Measurements from ENCODE around the gene C17orf75.
A peak's percentile ranks its signal among the peaks of the same experiment; 100 is the strongest.
"Not testable (repeated sequence)": the region's sequence is repeated elsewhere in the genome, so short reads cannot be mapped to it uniquely, and the experiment has no call there.

Gene C17orf75

DNA sequence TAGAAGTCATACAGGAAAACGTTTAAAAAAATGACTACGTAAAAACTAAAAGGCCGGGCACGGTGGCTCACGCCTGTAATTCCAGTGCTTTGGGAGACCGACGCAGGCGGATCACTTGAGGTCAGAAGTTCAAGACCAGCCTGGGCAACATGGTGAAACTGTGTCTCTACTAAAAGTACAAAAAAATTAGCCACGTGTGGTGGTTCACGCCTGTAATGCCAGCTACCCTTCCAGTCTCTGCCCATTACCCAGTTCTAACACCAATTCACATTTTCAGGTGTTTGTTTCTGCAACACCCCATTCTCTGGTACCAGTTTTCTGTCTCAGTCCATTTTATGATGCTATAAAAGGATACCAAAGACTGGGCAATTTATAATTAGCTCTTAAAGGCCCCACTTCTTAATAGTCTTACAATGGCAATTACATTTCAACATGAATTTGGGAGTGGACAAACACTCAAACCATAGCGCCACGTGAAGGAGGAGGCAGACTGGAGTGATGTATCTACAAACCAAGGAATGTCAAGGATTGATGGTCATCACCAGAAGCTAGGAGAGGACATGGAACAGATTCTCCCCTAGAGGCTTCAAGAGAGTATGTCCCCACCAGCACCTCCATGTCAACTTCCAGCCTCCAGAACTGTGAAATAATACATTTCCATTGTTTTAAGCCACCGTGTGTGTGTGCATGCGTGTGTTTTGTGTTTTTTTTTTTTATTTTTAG lies 791 bp upstream of the C17orf75 start:
- DNase-seq: no peak

DNA sequence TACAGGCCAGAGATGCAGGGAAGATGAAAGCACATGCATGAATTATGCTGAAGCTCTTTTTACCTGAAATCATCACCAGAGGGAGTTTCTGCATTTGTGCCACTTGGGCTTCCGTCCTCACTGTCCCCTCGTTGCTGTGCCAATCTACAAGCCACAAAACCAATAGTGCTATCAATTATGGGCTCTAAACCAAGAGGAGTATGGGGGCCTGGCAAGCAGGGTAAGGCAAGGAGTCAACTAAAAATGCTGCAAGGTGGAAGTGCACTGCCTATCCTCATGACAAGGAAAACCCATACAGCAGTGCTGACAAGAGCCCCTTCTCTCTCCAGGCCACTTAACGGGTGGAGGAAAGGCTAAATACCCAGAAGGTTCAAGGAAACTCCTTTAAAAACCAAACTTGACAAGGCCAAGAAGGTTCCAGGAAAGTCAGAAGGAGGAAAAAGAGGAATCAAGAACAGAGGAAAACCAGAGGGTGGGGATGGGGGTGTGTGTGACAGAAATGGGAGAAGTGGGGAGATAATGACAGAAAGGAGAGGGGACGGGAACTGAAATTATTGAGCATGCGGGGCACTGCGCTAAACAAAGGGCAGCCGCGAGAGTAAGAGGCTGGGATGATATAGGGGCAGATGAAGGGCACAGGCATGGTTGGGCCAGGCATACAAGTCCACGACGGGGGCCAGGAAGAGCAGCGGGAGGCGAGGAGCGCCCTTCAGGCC lies 674 bp downstream of the C17orf75 start:
- DNase-seq: peak in 1 of 2 experiments; percentile 47

DNA sequence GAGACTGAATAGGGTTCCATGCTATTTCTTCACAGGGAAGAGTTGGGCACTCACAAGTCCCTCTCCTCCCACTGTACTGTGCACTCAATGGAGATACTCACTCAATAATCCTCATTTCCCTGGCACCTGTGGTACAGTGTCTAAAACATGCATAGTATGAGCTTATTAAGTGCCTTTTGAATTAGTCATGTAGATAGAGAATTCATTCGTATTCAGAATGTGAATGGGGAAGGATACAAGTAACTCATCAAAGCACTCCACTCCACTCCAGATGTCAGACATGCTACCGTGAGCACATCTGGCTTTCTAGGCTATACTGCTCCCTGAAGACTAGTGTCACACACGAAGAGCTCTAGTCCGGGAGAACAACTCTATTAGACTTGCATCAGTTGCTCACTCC lies 6.3 kb downstream of the C17orf75 start:
- no peak for DNase-seq

DNA sequence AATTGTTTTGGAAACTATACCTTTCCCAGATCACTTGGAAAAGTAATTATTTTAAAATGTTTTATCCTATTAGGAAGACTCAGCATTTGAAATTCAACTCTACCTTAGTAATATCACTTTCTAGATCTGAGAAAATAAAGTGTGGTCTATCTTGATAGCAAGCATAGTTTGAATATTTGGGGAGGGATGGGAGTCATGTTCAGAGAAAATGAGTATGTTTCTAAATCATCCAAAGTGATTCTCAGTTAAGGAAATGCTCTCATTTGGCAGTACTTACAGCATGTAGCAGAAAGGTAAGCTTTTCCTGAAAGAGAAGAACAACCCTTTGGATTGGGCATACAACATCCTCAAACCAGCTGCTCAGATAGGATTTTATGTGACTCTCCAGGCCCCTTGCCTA lies 6.9 kb downstream of the C17orf75 start:
- DNase-seq: no peak

DNA sequence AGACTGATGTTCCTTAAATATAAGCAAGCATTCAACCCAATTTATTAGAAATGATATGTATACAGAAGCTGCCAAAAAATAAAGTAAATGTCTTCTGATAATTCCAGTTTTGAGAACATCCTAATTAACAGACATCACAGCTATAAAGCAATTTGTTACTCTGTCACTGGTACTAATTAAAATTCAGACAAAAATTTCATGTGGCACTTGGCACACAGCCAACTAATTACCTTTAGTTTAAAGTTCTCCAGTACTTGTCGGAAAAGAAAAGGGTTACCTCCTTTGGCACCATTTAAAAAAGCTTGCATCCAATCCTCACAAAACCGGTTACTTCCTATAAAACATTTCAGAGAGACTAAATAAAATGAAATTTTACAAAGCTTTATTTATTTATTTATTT lies 8.8 kb downstream of the C17orf75 start:
- DNase-seq: no peak

DNA sequence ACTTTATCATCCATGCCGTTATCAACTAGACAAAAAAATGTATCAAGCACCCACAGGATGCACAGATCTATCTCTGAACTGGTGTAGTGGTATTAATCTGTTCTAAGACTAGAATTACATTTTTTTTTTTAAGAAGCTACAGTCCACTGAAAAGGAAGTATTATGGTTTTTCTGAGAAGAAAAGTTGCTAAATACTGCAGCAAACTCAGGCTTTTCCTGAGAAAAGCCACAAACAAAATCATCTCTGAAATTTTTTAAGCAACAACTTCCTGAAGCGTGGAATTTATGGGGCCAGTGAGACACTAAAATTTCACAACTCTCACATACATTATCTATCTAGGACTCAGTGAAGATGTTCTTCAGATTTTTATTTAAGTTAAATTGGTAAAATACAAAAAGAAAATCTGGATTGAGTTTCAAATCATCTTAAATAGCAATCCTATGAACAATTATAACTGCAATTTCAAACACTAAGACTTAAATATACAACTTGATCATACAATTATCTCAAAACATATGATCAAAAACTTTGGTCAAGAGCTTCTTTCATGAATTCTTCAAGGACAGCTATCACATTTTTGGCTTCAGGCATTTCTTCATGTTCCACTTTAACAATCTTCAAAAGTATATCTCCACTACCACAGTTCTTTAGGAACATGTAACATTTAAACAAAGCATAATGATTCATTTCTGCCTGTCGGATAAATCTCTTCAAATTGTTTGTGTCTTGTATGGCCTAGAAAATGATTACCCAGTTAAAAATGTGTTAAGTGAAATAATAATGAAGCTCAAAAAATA lies 10.5 kb downstream of the C17orf75 start:
- no peak for DNase-seq

DNA sequence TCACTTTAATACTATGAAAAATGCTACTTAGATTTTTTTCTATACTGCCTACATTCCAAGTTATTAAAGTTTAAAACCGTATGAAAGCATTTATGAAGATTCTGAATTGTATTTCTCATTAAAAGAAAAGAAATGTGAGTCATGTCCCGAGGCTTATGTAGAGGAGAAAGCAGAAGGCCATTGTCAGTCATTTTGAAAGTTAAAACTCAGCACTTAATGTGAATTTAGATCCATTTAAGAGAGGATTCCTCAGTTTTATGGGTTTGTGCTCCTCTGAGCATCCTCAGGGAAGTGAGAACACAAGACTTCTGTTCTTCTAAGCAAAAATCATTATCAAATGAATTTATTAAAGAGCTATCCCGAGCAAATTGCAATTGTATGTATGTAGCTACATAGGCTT lies 11.8 kb downstream of the C17orf75 start:
- no peak for DNase-seq

DNA sequence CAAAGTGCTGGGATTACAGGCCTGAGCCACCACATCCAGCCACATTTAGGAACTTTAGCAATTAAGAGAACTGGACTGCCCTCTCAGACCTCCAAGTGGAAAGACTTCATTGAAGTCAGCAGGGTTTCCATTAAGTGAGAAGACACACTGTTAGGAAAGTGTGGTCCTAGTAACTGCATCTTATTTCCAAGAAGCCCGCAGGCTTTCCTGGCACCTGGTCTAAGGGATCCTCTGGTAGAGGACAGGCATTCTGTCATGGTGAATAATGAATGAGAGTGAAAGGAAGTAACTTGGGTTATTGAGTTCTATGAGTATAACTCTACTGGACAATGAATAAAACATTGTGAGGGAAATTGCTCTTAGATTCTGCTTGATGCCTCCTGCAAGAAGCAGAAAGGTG lies 14.1 kb downstream of the C17orf75 start:
- no peak for DNase-seq

DNA sequence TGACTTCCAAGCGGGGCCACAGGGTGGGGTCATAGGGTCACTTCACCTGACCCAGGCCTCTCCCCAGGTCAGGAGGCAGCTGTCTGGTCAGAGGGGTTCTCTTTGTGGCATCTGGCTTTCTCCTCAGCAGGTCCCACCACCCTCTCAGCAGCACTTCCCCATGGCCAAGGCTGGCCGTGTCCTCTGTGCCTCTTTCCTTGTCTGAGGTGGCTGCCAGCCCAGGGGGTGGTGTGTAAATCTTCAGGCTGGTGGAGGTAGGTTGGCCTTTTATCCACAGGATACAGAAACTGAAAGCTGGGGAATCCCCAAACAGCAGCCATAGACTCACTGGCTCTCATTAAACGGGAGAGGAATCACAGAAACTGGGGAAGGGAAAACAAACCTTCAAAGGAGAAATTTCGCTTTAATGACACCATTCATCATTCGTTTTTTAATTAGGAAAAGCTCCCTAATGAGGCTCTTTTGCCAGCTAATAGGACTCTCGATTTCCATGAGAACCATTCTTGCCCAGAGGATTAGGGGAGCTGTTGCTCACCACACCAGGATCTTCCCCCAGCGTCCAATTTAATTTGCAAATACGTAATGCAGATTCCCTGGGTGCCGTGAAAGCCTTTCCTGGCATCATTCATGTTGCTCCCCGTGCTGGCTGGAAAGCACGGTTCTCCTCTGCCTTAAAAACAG lies 18.0 kb downstream of the C17orf75 start:
- DNase-seq: no peak

DNA sequence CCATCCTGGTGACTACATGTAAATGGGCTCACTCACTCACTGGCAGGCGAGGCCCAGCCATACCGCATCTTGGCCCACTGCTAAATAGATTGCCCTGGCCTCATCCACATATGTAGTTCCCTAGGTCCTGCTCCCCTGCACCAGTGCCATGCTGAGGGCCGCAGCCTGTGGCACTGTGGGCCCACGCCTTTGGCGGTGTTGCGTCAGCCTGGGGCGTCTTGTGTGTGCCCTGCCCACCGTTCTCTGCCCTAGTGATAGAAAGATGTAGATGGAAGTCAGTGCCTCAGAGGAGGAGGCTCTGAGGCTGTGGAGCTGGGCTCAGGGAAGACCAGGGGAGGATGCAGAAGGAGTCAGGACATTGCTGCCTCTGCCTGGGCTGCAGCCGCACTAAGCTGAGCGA lies 18.9 kb downstream of the C17orf75 start:
- DNase-seq: no peak

DNA sequence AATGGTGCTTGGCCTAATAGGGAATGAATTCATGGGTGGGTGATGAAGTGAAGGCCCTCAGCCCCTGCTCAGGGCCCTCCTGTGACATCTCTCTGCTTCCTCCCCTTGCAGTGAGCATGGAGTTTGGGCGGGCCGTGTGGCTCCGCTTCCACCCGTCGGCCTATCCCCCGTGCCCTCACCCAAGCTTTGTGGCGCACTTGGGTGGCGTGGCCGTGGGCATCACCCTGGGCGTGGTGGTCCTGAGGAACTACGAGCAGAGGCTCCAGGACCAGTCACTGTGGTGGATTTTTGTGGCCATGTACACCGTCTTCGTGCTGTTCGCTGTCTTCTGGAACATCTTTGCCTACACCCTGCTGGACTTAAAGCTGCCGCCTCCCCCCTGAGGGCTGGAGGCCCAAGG lies 21.1 kb downstream of the C17orf75 start:
- DNase-seq: no peak

DNA sequence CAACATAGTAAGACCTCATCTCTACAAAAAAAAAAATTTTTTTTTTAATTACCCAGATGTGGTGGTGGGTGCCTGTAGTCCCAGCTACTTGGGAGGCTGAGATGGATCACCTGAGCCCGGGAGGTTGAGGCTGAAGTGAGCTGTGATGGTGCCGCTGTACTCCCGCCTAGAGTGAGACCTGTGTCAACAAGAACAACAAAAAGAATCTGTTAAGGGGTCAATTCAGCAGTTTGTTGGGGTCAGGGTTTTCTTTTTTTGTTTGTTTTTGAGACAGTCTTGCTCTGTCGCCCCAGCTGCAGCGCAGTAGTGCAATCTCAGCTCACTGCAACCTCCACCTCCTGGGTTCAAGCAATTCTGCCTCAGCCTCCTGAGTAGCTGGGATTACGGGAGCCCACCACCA lies 21.9 kb downstream of the C17orf75 start:
- not testable (repeated sequence) for DNase-seq

DNA sequence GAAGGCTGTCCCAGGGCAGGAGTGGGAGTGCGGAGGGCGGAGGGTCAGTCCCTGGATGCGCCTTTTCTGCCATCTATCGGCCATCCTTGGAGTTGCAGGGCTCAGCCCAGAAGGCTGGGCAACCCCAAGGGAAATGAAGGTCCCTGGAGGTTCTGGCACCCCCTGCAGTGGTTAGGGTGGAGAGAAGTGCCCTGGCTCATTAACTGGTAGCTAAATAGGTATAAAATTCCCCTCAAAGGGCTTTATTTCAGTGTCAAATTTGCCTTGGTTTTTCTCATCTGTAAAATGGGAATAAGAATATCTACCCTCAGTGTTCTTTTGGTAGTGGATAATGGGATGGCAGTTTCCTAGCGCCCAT lies 22.4 kb downstream of the C17orf75 start:
- DNase-seq: peak in 1 of 2 experiments; percentile 40

DNA sequence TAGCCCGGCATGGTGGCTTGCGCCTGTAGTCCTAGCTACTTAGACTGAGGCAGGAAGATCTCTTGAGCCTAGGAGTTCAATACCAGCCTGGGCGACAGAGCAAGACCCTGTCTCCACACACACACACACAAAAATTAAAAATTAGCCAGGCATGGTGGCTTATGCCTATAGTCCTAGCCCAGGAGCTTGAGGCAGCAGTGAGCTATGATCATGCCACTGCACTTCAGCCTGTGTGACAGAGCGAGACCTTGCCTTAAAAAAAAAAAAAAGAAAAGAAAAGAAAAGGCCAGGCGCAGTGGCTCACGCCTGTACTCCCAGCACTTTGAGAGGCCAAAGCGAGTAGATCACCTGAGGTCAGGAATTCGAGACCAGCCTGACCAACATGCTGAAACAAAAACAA lies 23.9 kb downstream of the C17orf75 start:
- no peak for DNase-seq

DNA sequence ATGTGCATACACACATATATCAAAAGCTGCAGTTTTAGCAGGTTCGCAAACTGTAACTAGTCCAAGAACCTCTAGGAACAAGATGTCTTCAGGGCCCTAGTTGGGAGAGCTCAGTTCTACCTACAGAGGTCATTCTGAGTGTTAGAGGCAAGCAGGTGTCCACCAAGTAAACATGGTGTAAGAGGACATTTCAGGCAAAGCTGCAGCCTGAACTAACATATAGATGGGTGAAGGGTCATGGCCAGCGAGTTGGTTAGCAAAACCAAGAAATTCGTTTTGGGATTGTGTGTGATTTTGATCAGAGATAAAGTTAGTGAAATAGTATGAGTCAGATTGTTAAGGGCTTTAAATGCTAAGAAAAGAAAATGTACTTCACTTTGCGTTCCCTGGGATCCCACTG lies 24.6 kb downstream of the C17orf75 start:
- DNase-seq: no peak

DNA sequence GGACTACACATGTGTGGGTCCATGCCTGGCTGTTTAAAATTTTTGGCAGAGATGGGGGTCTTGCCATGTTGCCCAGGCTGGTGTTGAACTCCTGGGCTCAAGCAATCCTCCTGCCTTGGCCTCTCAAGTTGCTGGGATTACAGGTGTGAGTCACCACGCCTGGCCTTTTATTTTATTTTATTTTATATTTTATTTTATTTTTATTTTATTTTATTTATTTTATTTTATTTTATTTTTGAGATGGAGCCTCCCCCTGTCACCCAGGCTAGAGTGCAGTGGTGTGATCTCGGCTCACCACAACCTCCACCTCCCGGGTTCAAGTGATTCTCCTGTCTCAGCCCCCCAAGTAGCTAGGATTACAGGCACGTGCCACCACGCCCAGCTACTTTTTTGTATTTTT lies 25.3 kb downstream of the C17orf75 start:
- not testable (repeated sequence) for DNase-seq

DNA sequence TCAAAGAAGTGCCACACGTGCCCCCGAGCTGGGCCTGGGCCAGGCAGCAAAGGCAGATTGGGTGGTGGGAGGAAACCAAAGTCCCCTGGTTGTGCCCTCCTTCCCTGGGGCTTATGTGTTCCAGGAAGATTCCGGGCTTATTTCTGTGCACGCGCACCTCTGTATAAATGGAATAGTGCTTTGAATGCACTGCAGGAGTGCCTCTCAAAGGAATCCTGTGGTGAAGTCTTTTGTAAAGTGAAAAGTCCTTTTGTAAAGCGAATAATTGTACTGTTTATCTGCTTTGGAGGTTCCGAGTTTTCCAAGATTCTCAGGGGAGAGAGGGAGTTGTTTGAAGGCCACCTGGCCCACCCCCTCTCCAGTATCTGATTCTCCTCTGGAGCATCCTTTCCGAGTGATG lies 26.8 kb downstream of the C17orf75 start:
- no peak for DNase-seq

DNA sequence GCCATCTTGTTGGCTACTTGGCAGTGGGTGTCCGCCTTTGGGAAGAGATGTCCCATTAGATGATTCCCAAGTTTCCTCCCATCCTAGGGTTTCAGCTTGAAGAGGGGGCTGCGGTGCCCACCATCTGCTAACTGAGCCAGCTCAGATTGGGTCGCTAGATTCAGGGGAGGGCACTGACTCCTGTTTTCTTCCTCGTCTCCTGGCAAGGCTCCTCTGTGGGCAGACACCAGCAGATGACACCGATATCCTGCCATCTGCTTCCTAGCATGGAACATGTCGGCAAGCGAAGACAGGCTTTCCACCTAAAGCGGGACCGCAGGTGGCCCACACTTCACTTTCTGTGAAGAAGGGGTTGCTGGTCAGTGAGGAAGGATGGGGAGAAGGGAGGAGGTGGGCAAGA lies 27.3 kb downstream of the C17orf75 start:
- no peak for DNase-seq

DNA sequence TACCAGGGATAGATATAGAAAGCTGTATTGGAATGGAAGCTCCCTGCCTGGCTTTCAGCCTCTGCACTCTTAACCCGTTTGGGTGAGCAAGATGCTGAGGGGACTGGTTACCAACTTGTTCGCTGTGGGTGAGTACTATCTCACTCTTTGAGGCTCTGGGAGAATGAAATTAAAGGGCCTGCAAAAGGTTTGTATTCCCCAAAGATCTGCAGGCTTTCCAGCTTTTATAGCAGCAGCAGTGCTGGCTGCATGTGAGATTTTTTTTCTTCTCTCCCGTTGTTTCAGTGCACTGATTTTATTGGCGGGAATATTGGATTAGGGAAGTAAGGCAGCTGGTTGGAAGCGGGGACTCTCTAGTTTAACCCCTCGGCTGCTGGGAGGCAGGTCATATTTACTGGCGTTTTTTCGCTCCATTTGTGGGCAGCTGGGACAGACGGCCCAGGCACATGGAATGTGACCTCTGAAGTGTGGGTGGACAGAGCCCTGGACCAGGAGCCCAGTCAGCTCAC lies 30.9 kb downstream of the C17orf75 start:
- DNase-seq: no peak

DNA sequence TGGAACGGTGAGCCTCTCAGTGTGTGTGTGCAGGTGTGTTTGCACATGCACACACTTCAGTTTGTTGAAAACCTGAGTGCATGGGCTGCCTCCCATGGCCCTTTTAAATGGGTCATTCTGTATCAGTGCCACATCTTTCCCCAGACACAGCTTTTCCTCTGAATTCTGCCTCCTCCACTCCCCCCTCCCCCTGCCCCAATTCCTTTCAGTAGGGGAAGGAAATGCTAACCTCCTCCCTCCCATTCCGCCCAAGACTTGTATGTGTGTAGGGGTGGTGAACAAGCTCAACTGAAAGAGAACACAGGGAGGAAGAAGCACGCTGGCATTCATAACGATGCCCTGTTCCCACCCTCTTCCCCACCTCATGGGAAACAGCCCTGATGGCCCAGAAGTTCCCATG lies 34.3 kb downstream of the C17orf75 start:
- DNase-seq: no peak

DNA sequence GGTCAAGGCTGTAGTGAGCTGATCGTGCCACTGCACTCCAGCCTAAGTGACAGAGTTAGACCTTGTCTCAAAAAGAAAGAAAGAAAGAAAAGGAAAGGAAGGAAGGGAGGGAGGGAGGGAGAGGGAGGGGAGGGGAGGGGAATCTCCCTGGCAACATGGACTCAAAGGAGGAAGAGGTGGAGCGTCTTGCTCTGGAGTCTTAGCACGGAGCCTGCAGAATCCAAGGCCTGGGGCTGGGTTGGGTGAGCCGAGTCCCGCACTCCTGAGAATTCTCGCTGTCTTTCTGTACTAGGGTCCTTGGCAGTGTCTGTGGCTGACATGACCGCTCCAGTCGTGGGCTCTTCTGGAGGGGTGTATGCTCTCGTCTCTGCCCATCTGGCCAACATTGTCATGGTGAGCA lies 36.9 kb downstream of the C17orf75 start:
- no peak for DNase-seq

DNA sequence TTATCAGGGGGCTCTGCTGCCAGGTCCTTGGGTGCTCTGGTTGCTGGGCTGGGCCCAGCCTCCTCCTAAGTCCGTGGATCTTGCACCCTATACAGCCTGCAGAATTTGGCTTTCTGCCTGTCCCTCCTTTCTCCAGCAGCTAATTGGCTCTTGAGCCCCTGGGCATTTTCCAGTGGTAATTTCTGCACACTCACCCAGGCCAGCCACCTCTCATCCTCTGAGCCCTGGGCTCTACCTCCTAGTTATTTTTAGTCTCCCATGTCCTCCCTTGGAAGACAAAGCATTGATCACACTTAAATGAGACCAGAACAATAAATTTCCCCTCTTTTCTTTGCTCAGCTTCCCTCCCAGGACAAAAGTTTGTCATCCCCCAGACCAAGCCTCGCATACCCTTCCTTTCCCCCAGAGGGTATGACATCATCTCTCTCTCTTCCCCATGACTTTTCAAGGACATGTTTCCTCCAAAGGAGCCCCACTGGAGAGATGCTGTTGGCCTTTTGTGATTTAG lies 38.1 kb downstream of the C17orf75 start:
- no peak for DNase-seq

Data from SW 1271 (cell line).